NCI-H446 treated with DMSO at 0.1 percent for 48 hours (cell line): Measurements from ENCODE around the gene RPP25.

Source experiments
- DNase-seq: peaks from one replicate; lab custom pipeline; 2025; lab: John Stamatoyannopoulos, UW

The RPP25 gene

GRCh38 chr15:74956648-74957475 lies at the start of gene RPP25:
TSS of gene RPP25 (minus strand) at chr15:74956772. CDS start at chr15:74956583, 189 bp downstream.
- DNase-seq, result no peak

- no peak for DNase-seq
These were observed 45.8 kb upstream of the RPP25 start for GRCh38 chr15:75002398-75002797.

GRCh38 chr15:75001310-75001709 lies 44.7 kb upstream of the RPP25 start:
- DNase-seq, result no peak

- DNase-seq, result no peak
These were observed 41.0 kb upstream of the RPP25 start for GRCh38 chr15:74997543-74997942.

GRCh38 chr15:74997141-74997540 lies 40.6 kb upstream of the RPP25 start:
- no peak for DNase-seq

GRCh38 chr15:74995779-74996765 lies 39.5 kb upstream of the RPP25 start:
- DNase-seq, result peak; percentile 33

- peak; percentile 85 for DNase-seq
These were observed 38.7 kb upstream of the RPP25 start, which contains the start of gene SCAMP5 for GRCh38 chr15:74995182-74995778. TSS of gene SCAMP5 (plus strand) at chr15:74995563. CDS start at chr15:75011840, 16,277 bp downstream.

GRCh38 chr15:74994685-74995084 lies 38.1 kb upstream of the RPP25 start:
- DNase-seq, result no peak

- DNase-seq, result no peak
These were observed 37.7 kb upstream of the RPP25 start for GRCh38 chr15:74994236-74994635.

GRCh38 chr15:74992619-74993018 lies 36.0 kb upstream of the RPP25 start:
- no peak for DNase-seq

- no peak for DNase-seq
These were observed 33.0 kb upstream of the RPP25 start for GRCh38 chr15:74989527-74989926.

- no peak for DNase-seq
These were observed 31.6 kb upstream of the RPP25 start for GRCh38 chr15:74988007-74988800.

GRCh38 chr15:74983725-74984231 lies 27.2 kb upstream of the RPP25 start:
- no peak for DNase-seq

GRCh38 chr15:74982183-74982582 lies 25.6 kb upstream of the RPP25 start:
- DNase-seq, result no peak

GRCh38 chr15:74978503-74978902 lies 21.9 kb upstream of the RPP25 start:
- DNase-seq, result no peak

GRCh38 chr15:74978077-74978476 lies 21.5 kb upstream of the RPP25 start:
- no peak for DNase-seq

GRCh38 chr15:74977599-74977998 lies 21.0 kb upstream of the RPP25 start:
- no peak for DNase-seq

- DNase-seq, result no peak
These were observed 19.6 kb upstream of the RPP25 start for GRCh38 chr15:74976159-74976558.

- no peak for DNase-seq
These were observed 11.1 kb upstream of the RPP25 start for GRCh38 chr15:74967670-74968069.

GRCh38 chr15:74964794-74965193 lies 8.2 kb upstream of the RPP25 start:
- DNase-seq, result no peak

GRCh38 chr15:74963213-74963612 lies 6.6 kb upstream of the RPP25 start:
- no peak for DNase-seq
